ENCODE data around the gene BTN1A1. TPM values are rescaled to one million over a fixed set of nuclear protein-coding genes. Genes with fewer than 3 reads are reported as not detected.

BTN1A1 gene, protein sequence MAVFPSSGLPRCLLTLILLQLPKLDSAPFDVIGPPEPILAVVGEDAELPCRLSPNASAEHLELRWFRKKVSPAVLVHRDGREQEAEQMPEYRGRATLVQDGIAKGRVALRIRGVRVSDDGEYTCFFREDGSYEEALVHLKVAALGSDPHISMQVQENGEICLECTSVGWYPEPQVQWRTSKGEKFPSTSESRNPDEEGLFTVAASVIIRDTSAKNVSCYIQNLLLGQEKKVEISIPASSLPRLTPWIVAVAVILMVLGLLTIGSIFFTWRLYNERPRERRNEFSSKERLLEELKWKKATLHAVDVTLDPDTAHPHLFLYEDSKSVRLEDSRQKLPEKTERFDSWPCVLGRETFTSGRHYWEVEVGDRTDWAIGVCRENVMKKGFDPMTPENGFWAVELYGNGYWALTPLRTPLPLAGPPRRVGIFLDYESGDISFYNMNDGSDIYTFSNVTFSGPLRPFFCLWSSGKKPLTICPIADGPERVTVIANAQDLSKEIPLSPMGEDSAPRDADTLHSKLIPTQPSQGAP
- not detected for total RNA-seq
- long read RNA-seq = 0 reads

GRCh38 chr6:26500102-26500501 lies at the start of gene BTN1A1:
Gene BTN1A1 (plus strand): TSS chr6:26500303. CDS start chr6:26501287, 984 bp downstream.
- Histone ChIP-seq H3K27ac (no peak within 1 kb of the TSS), H3K27me3 (peaks cover 0 to 16% of the 10 kb centered on the region in 2 donors), H3K9me3 (no peaks in the 10 kb centered on the region), H3K4me1 (peaks cover 0 to 5% (median 0%) of the 10 kb centered on the region in 4 donors), H3K4me3 (no peak within 1 kb of the TSS), H3K36me3 (no peaks in the 10 kb centered on the region)
- WGBS (ENCODE audit: insufficient coverage, low coverage, low lambda C conversion rate, missing lambda C conversion rate) = 44% methylated on average over 2 of the region's 2 CpGs
- no peak for TF ChIP-seq CTCF (IDR thresholded peaks at IDR 0.05)
- TF ChIP-seq POLR2A (IDR thresholded peaks at IDR 0.05) = no peak
- DNase-seq = no peak
- no peak for ATAC-seq
- intact Hi-C loops (cut with DNase I) = no loop called here

DNA sequence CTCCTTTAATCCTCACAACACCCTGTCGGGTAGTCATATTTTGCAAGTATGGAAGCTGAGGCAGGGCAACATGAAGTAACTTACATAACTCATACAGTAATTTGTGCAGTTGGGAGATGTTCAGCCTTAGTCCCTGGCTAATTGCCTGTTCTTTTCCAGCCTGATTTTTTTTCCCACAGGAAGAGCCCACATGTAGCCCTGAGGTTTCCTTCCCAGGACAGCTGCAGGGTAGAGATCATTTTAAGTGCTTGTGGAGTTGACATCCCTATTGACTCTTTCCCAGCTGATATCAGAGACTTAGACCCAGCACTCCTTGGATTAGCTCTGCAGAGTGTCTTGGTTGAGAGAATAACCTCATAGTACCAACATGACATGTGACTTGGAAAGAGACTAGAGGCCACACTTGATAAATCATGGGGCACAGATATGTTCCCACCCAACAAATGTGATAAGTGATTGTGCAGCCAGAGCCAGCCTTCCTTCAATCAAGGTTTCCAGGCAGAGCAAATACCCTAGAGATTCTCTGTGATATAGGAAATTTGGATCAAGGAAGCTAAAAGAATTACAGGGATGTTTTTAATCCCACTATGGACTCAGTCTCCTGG lies 47.4 kb upstream of the BTN1A1 start:
- H3K27me3 ChIP-seq = no peaks in the 10 kb centered on the region
- H3K4me1 ChIP-seq = peaks cover 0 to 7% (median 5%) of the 10 kb centered on the region in 4 donors
- 89% methylated on average over 1 of the region's 1 CpG for WGBS (ENCODE audit: insufficient coverage, low coverage, low lambda C conversion rate, missing lambda C conversion rate)
- TF ChIP-seq POLR2A (IDR thresholded peaks at IDR 0.05) (no peak), CTCF (IDR thresholded peaks at IDR 0.05) (no peak)
- H3K27ac ChIP-seq = no peak overlapping the region
- H3K36me3 ChIP-seq = no peaks in the 10 kb centered on the region
- no peak overlapping the region for H3K4me3 ChIP-seq
- H3K9me3 ChIP-seq = no peaks in the 10 kb centered on the region
- intact Hi-C loops (cut with DNase I) = no loop called here
- DNase-seq (no peak), ATAC-seq (no peak)

GRCh38 chr6:26454631-26455030 lies 45.5 kb upstream of the BTN1A1 start:
- Histone ChIP-seq H3K9me3 (no peaks in the 10 kb centered on the region), H3K27ac (no peak overlapping the region), H3K4me3 (no peak overlapping the region), H3K4me1 (peaks cover 0 to 14% (median 5%) of the 10 kb centered on the region in 4 donors), H3K27me3 (no peaks in the 10 kb centered on the region), H3K36me3 (peaks cover 0 to 5% (median 0%) of the 10 kb centered on the region in 4 donors)
- intact Hi-C loops (cut with DNase I) = no loop called here
- WGBS (ENCODE audit: insufficient coverage, low coverage, low lambda C conversion rate, missing lambda C conversion rate) = 88% methylated on average over 1 of the region's 1 CpG
- no peak for ATAC-seq
- TF ChIP-seq POLR2A (IDR thresholded peaks at IDR 0.05) (no peak), CTCF (IDR thresholded peaks at IDR 0.05) (no peak)
- DNase-seq = no peak

DNA sequence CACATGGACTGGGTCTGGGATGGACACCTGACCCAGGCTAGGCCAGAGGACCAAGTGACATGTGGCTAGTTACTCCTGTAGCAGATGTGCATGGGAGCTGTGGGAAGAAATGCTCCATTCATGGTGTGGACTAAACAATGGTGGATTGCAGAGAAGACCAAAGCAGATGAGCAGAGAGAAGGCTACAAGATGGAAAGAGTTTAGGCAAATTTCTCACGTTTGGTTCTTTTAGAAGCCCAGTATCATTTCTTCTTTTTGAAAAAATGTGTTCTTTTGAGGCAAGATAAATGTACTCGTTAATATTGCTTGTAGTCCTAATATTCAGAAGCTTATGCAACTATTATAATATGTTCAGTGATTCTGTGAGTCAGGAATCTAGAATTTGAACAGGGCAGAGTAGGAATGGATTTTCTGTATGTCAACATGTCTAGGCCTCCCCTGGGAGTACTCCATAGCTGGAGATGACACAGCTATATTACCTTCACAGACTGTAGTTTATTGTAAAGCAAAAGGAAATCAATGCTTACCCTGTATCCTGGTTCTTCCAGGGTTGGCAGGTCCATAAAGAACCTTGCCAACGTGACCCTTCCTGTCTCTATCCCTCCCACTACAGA lies 44.6 kb upstream of the BTN1A1 start:
- Histone ChIP-seq H3K27ac (no peak overlapping the region), H3K27me3 (no peaks in the 10 kb centered on the region), H3K9me3 (no peaks in the 10 kb centered on the region), H3K4me3 (no peak overlapping the region), H3K36me3 (peaks cover 0 to 13% (median 3%) of the 10 kb centered on the region in 4 donors), H3K4me1 (peaks cover 0 to 14% (median 5%) of the 10 kb centered on the region in 4 donors)
- no peak for TF ChIP-seq POLR2A (IDR thresholded peaks at IDR 0.05)
- TF ChIP-seq CTCF (IDR thresholded peaks at IDR 0.05) = no peak
- DNase-seq = no peak
- intact Hi-C loops (cut with DNase I) = no loop called here
- no peak for ATAC-seq
- WGBS (ENCODE audit: insufficient coverage, low coverage, low lambda C conversion rate, missing lambda C conversion rate) = 73% methylated on average over 3 of the region's 3 CpGs

Measured in right lobe of liver (tissue), 6 donors.